CD8-positive, alpha-beta memory T cell (primary cell): Measurements from ENCODE around the gene SAMD13. TPM values are rescaled to one million over a fixed set of nuclear protein-coding genes. Genes with fewer than 3 reads are reported as not detected.
A peak's percentile ranks its signal among the peaks of the same experiment; 100 is the strongest.

ENCODE experiments used
- CTCF ChIA-PET: fragments of 350-600 bp; sonication (Branson Sonifier 250); formaldehyde crosslinking; loops from one replicate; lab custom pipeline; 2021; ENCODE audit warnings: antibody characterized with exemption; lab: Charles Lee
- POLR2A ChIA-PET: fragments of 350-600 bp; sonication (Branson Sonifier 250); formaldehyde crosslinking; loops from one replicate; lab custom pipeline; 2021; ENCODE audit warnings: antibody characterized with exemption; lab: Charles Lee
- DNase-seq, 5 donors: peaks; one replicate each; pipeline versions ENCODE4 v3.0.0 to v3.0.0-alpha.2; 2020 to 2022; ENCODE audit warnings: mixed read lengths in 1 of 5
- H3K27ac ChIP-seq: one replicate; pipeline ENCODE4 v1.7.0; 2013; ENCODE audit warnings: low read depth, mild to moderate bottlenecking, low read length, moderate library complexity
- H3K27me3 ChIP-seq: 2 replicates; pipeline ENCODE4 v1.7.0; 2013; ENCODE audit warnings: low read length, mild to moderate bottlenecking; ENCODE audit not compliant: insufficient read depth, poor library complexity, severe bottlenecking
- H3K36me3 ChIP-seq: 2 replicates; pipeline ENCODE4 v1.7.0; 2013; ENCODE audit warnings: mild to moderate bottlenecking, low read length, moderate library complexity; ENCODE audit not compliant: insufficient read depth
- H3K4me1 ChIP-seq: 2 replicates; pipeline ENCODE4 v1.7.0; 2013; ENCODE audit warnings: mild to moderate bottlenecking, low read length, moderate library complexity; ENCODE audit not compliant: insufficient read depth
- H3K4me3 ChIP-seq: 2 replicates; pipeline ENCODE4 v1.7.0; 2013; ENCODE audit warnings: mild to moderate bottlenecking, low read length
- H3K9me3 ChIP-seq: 2 replicates; pipeline ENCODE4 v1.7.0; 2013; ENCODE audit warnings: mild to moderate bottlenecking, low read length
- H3K27ac Mint-ChIP-seq, 8 donors: one replicate each; pipeline ENCODE4 v1.8.0; 2020 to 2021; ENCODE audit warnings: mixed read lengths in 8 of 8, mild to moderate bottlenecking in 6 of 8, inconsistent platforms in 3 of 8, moderate library complexity in 3 of 8
- H3K27me3 Mint-ChIP-seq, 2 donors: one replicate each; pipeline ENCODE4 v1.8.0; 2020 to 2021; ENCODE audit warnings: mixed read lengths in 2 of 2, mild to moderate bottlenecking in 1 of 2, moderate library complexity in 1 of 2
- H3K36me3 Mint-ChIP-seq, 3 donors: one replicate each; pipeline ENCODE4 v1.8.0; 2020 to 2021; ENCODE audit warnings: mixed read lengths in 3 of 3, inconsistent platforms in 1 of 3, mild to moderate bottlenecking in 1 of 3
- H3K4me1 Mint-ChIP-seq, 3 donors: one replicate each; pipeline ENCODE4 v1.8.0; 2020 to 2021; ENCODE audit warnings: mixed read lengths in 3 of 3, inconsistent platforms in 1 of 3, mild to moderate bottlenecking in 1 of 3
- H3K4me3 Mint-ChIP-seq, 7 donors: one replicate each; pipeline ENCODE4 v1.8.0; 2020 to 2021; ENCODE audit warnings: mixed read lengths in 7 of 7, mild to moderate bottlenecking in 6 of 7, moderate library complexity in 4 of 7, inconsistent platforms in 2 of 7
- H3K9me3 Mint-ChIP-seq, 5 donors: one replicate each; pipeline ENCODE4 v1.8.0; 2020 to 2022; ENCODE audit warnings: mixed read lengths in 5 of 5, mild to moderate bottlenecking in 3 of 5, moderate library complexity in 2 of 5, inconsistent platforms in 1 of 5
- polyA plus RNA-seq: library from polyadenylated mRNA; unstranded; fragments of 300-500 nt; fragmentation: Illumina TruSeq; gene quantifications from one replicate; pipeline ENCODE4 v1.2.3, GENCODE V29; 2021
- total RNA-seq, 2 experiments: library from RNA; stranded (reverse); gene quantifications; one replicate each; pipeline ENCODE4 v1.2.3, GENCODE V29; 2021

SAMD13 gene
- total and polyA plus RNA-seq, 3 experiments from 2014 or later: 0.35 to 0.48 (median 0.39) TPM

- H3K36me3 Mint-ChIP-seq: peaks cover 0 to 26% (median 4%) of the 10 kb centered on the region in 3 donors
- H3K4me1 Mint-ChIP-seq: no peaks in the 10 kb centered on the region
- no peaks in the 10 kb centered on the region for H3K9me3 ChIP-seq
- no peaks in the 10 kb centered on the region for H3K36me3 ChIP-seq
- H3K4me3 ChIP-seq: no peak overlapping the region
- peaks cover 5% of the 10 kb centered on the region for H3K27me3 ChIP-seq
- H3K9me3 Mint-ChIP-seq: peaks cover 7 to 37% (median 34%) of the 10 kb centered on the region in 5 donors
- no peaks in the 10 kb centered on the region for H3K4me1 ChIP-seq
- H3K27ac ChIP-seq: no peak overlapping the region
- POLR2A ChIA-PET: no interaction called here
- CTCF ChIA-PET: no interaction called here
- H3K4me3 Mint-ChIP-seq: no peak overlapping the region
- H3K27ac Mint-ChIP-seq: no peak overlapping the region
- peaks cover 14 to 19% of the 10 kb centered on the region in 2 donors for H3K27me3 Mint-ChIP-seq
- no peak for DNase-seq
Measured at GRCh38 chr1:84289169-84289785, 12.2 kb upstream of the SAMD13 start.

- peaks cover 0 to 13% (median 3%) of the 10 kb centered on the region in 3 donors for H3K36me3 Mint-ChIP-seq
- POLR2A ChIA-PET: no interaction called here
- H3K27me3 ChIP-seq: no peaks in the 10 kb centered on the region
Measured at GRCh38 chr1:84291882-84292655, 9.4 kb upstream of the SAMD13 start.

GRCh38 chr1:84293766-84294165 lies 7.7 kb upstream of the SAMD13 start:
- Mint-ChIP-seq H3K9me3 (peaks cover 0 to 14% (median 8%) of the 10 kb centered on the region in 5 donors), H3K27me3 (peaks cover 18 to 22% of the 10 kb centered on the region in 2 donors), H3K27ac (no peak overlapping the region), H3K4me1 (peaks cover 5 to 8% (median 8%) of the 10 kb centered on the region in 3 donors), H3K4me3 (peak overlapping the region in 1 of 7 donors; percentile 54), H3K36me3 (peaks cover 2 to 10% (median 3%) of the 10 kb centered on the region in 3 donors)
- no peak overlapping the region for H3K4me3 ChIP-seq
- H3K9me3 ChIP-seq: no peaks in the 10 kb centered on the region
- POLR2A ChIA-PET: no interaction called here
- H3K4me1 ChIP-seq: no peaks in the 10 kb centered on the region
- H3K27ac ChIP-seq: no peak overlapping the region
- H3K27me3 ChIP-seq: no peaks in the 10 kb centered on the region
- CTCF ChIA-PET: no interaction called here
- DNase-seq: no peak
- no peaks in the 10 kb centered on the region for H3K36me3 ChIP-seq

More at GRCh38 chr1:84291882-84292655, 9.4 kb upstream of the SAMD13 start:
- CTCF ChIA-PET: no interaction called here
- Mint-ChIP-seq H3K4me1 (no peaks in the 10 kb centered on the region), H3K9me3 (peaks cover 3 to 26% (median 18%) of the 10 kb centered on the region in 5 donors), H3K27ac (no peak overlapping the region), H3K27me3 (peaks cover 18 to 22% of the 10 kb centered on the region in 2 donors), H3K4me3 (no peak overlapping the region)
- Histone ChIP-seq H3K4me3 (no peak overlapping the region), H3K9me3 (no peaks in the 10 kb centered on the region), H3K4me1 (no peaks in the 10 kb centered on the region), H3K36me3 (no peaks in the 10 kb centered on the region), H3K27ac (no peak overlapping the region)
- no peak for DNase-seq

DNA sequence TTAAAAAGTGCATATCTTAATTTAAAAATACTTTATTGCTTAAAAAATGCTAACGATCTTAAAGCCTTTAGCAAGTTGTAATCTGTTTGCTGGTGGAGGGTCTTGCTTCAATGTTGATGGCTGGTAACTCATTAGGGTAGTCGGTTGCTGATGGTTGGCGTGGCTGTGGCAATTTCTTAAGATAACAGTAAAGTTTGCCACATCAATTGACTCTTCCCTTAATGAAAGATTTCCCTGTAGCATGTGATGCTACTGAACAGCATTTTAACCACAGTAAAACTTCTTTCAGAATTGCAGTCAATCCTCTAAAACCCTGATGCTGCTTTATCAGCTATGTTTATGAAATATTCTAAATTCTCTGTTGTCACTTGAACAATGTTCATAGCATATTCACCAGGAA lies 6.8 kb upstream of the SAMD13 start:
- ChIA-PET POLR2A (no interaction called here), CTCF (no interaction called here)
- H3K4me1 ChIP-seq: peaks cover 3% of the 10 kb centered on the region
- H3K27ac ChIP-seq: no peak overlapping the region
- peaks cover 0 to 5% (median 0%) of the 10 kb centered on the region in 5 donors for H3K9me3 Mint-ChIP-seq
- DNase-seq: no peak
- no peak overlapping the region for H3K4me3 ChIP-seq
- no peaks in the 10 kb centered on the region for H3K9me3 ChIP-seq
- no peaks in the 10 kb centered on the region for H3K27me3 ChIP-seq
- peaks cover 11 to 16% (median 12%) of the 10 kb centered on the region in 3 donors for H3K4me1 Mint-ChIP-seq
- peaks cover 20 to 25% of the 10 kb centered on the region in 2 donors for H3K27me3 Mint-ChIP-seq
- H3K36me3 Mint-ChIP-seq: peaks cover 3 to 10% (median 4%) of the 10 kb centered on the region in 3 donors
- no peak overlapping the region for H3K4me3 Mint-ChIP-seq
- no peaks in the 10 kb centered on the region for H3K36me3 ChIP-seq
- no peak overlapping the region for H3K27ac Mint-ChIP-seq

DNA sequence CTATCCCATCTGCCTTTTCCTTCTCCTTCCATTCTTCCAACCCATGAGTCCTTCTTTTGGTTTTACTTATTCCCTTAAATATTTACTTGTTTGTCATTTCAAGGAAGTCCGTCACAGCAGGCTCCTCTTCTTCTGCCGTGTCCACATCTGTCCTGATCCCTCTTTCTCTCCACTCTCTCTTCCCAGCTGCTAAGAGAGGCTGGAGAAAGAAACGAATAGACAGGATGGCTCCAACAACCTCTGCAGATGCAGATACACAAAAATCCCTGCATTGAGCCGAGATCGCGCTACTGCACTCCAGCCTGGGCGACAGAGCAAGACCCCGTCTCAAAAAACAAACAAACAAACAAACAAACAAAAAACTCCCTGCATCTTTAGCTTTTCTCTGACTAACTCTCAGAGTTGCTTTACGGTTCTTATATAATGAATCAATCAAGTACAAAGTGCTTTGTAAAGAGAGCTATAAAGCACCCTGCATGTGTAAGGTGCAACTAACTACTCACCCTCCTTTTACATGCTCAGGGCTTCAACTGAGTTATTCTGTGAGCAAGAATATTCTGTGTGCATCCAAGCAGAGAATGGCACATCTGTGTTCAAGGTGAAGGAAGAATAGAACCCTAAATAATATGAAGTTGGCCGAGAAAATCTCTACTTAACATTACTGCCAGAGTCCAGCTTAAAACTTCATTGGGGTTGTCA lies 3.8 kb upstream of the SAMD13 start:
- Histone ChIP-seq H3K9me3 (no peaks in the 10 kb centered on the region), H3K4me1 (peaks cover 16% of the 10 kb centered on the region), H3K27ac (no peak overlapping the region), H3K4me3 (peak overlapping the region; percentile 64), H3K36me3 (no peaks in the 10 kb centered on the region), H3K27me3 (no peaks in the 10 kb centered on the region)
- Mint-ChIP-seq H3K9me3 (peaks cover 0 to 2% (median 0%) of the 10 kb centered on the region in 5 donors), H3K4me3 (peak overlapping the region; percentile 79 to 92 (median 85)), H3K27ac (peak overlapping the region in 3 of 8 donors; percentile 29 to 75 (median 38)), H3K36me3 (peaks cover 0 to 10% (median 4%) of the 10 kb centered on the region in 3 donors), H3K4me1 (peaks cover 18 to 40% (median 22%) of the 10 kb centered on the region in 3 donors), H3K27me3 (peaks cover 16 to 26% of the 10 kb centered on the region in 2 donors)
- no peak for DNase-seq
- ChIA-PET POLR2A (no interaction called here), CTCF (interaction anchor here (0.9 kb wide), 1 partner anchor 133 kb away, joined by 3 read pairs; no protein-coding TSS in a partner anchor)

DNA sequence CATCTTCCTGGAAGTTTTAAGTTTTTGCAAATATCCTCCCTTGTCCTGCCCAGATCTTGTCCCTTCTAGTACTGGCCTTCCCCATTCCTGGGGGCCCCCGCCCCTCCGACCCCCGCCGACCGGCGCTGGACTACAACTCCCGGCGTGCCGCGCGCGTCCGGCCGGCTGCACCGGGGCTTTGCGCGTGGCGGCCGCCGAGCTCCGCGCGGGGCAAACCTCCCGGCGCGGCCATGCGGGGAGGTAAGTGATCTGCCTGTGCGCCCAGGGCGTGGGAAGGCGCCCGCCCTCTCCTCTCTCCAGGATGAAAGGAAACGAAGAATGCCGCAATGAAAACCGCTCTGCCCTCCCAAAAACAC lies 3.2 kb upstream of the SAMD13 start:
- Histone ChIP-seq H3K27ac (no peak overlapping the region), H3K4me1 (peaks cover 16% of the 10 kb centered on the region), H3K27me3 (no peaks in the 10 kb centered on the region), H3K9me3 (no peaks in the 10 kb centered on the region), H3K36me3 (no peaks in the 10 kb centered on the region), H3K4me3 (peak overlapping the region; percentile 64)
- Mint-ChIP-seq H3K9me3 (peaks cover 0 to 2% (median 0%) of the 10 kb centered on the region in 5 donors), H3K4me3 (peak overlapping the region; percentile 81 to 93 (median 89)), H3K36me3 (peaks cover 0 to 10% (median 4%) of the 10 kb centered on the region in 3 donors), H3K27me3 (peaks cover 17 to 26% of the 10 kb centered on the region in 2 donors), H3K27ac (peak overlapping the region in 4 of 8 donors; percentile 8 to 75 (median 34)), H3K4me1 (peaks cover 24 to 46% (median 28%) of the 10 kb centered on the region in 3 donors)
- ChIA-PET POLR2A (no interaction called here), CTCF (interaction anchor here (0.9 kb wide), 1 partner anchor 134 kb away, joined by 3 read pairs; no protein-coding TSS in a partner anchor)
- peak in 4 of 5 donors; percentile 17 to 63 (median 49) for DNase-seq

DNA sequence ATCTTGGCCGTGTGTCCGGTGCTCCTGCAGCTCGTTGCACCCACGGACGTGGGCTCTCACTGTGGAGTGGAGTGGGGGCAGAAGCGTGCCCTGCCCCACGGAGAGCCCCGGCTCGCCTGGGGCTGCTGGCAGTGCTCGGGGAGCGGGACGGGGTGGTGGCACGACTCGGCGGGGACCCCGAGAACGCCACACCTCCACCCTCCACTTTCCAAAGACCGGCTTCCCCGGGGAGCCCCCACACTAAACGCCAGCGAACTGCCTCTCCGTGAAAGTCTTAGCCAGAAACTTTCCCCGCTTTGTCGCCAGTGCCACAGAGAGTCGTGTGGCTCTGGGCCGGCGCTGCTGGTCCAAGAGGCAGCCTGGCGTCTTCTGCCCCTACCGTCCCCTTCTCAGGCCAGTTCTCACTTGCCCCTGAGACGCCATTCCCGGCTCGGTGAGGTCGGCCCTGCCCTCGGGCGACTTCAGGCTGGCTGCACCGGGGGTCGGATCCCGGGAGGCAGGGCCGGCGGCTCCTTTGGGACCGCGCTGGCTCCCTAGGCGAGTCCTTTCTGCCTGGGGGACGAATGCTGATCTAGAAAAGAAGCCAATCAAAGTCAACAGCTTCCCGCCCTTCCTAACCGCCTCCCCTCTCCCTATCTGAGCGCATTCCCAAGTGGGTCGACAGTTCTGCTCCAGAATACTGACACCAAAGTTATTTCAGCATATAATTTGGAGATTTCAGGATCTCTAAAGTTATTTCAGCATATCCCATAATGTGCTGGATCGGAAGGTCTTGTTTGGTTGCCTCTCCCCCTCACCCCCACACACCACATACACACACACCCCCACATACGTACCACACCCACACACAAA lies 2.6 kb upstream of the SAMD13 start:
- Histone ChIP-seq H3K4me3 (peak overlapping the region; percentile 64), H3K36me3 (no peaks in the 10 kb centered on the region), H3K4me1 (peaks cover 16% of the 10 kb centered on the region), H3K27me3 (no peaks in the 10 kb centered on the region), H3K9me3 (no peaks in the 10 kb centered on the region), H3K27ac (no peak overlapping the region)
- Mint-ChIP-seq H3K9me3 (peaks cover 0 to 2% (median 0%) of the 10 kb centered on the region in 5 donors), H3K27me3 (peaks cover 15 to 22% of the 10 kb centered on the region in 2 donors), H3K36me3 (peaks cover 0 to 5% (median 4%) of the 10 kb centered on the region in 3 donors), H3K4me1 (peaks cover 26 to 48% (median 29%) of the 10 kb centered on the region in 3 donors), H3K27ac (peak overlapping the region in 7 of 8 donors; percentile 17 to 68 (median 43)), H3K4me3 (peak overlapping the region; percentile 81 to 93 (median 89))
- ChIA-PET POLR2A (no interaction called here), CTCF (interaction anchor here (0.9 kb wide), 1 partner anchor 135 kb away, joined by 3 read pairs; no protein-coding TSS in a partner anchor)
- peak in 2 of 5 donors; percentile 5 to 51 for DNase-seq
